ENCODE data around the gene CELF6.

CELF6 gene

DNA sequence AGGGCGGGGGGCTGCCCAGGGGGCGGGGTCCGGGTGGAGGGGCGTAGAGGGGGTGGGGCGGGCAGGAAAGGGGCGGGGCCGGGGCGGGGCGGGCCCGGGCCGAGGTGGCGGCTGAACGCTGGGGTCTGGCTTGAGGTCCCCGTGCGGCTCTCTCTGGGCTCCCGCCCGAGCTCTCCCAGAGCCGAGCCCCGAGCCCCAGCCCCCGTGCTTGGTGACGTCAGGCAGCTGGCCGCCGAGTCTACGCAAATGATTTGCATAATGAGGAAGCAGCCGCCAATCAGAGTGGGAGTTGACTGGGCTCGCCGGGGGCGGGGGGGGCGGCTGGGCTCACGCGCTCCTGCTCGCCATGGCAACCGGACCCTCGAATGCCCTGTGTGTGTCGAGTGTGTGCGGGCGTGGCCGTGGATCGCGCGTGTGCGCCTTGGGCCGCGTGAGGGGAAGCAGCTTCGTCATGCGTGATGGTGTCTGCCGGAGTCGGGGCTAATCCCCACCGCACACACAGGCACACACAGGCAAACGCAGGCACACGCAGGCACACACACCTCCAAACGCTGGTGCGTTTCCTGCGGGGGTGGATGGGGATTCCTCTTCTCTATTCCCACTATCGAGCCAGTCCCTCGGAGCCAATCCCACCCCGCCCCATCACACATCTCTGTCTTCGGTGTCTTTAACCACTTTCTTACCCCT is at the start of gene CELF6:
CELF6 (minus strand) TSS at position 173 of the 687 bp plus-strand sequence. CDS start 283 bp downstream, outside the sequence.
- peak; percentile 25 to 56 for DNase-seq (ENCODE audit: low read depth in 2 of 2)

DNA sequence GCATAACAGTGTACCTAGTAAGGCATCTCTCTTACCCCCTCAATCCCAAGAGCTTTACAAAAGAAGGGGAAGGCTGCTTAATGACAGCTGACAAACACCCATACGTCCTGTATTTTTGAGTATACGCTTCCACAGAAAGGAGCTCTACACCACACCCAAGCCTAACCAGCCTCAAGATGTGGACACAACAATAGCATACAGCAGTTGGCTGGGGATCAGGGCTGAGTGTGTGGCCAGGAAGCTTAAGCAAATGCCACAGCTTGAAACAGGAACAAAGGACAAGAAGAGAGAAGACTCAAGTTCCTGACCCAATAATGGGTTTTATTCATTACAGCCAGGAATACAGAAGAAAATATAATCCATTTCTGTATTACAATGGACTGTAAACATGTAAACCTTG is 48.9 kb upstream of the CELF6 start:
- no peak for DNase-seq (ENCODE audit: low read depth in 2 of 2)

DNA sequence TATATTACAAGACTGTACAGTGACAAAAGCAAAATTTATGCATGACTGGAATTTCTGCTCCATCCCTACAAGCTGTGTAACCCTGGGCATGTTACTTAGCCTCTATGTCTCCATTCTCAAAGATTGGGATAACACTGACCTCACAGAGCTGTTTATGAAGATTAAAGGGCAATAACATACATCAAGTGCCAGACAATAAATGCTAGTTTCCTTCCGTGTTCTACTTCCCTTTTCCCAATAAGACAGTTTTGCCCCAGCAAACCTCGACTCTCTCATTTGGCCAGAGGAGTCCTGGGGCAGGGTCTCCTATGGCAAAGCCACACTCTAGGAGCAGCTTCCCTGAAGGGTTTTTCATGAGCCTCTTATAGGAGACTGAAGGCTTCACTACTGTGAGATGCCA is 48.4 kb upstream of the CELF6 start:
- DNase-seq (ENCODE audit: low read depth in 2 of 2): no peak

DNA sequence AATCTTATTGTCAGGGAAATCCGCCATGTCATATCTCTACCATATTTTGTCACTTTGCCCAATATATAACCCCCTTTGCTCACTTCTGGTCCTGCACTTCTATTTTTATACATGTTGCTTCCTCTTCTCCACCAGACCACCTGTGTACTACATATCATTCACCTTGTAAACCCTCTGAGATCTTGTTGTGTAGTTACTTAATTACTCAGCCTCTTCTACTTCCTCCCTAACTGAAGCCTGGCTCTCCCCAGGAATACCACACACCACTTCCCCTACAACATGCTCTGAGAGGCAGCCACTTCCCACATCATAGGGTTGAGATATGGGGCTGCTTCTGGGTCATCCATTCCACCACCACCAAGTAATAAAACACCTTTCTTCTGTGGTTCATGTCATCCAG is 45.9 kb upstream of the CELF6 start:
- DNase-seq (ENCODE audit: low read depth in 2 of 2): no peak

DNA sequence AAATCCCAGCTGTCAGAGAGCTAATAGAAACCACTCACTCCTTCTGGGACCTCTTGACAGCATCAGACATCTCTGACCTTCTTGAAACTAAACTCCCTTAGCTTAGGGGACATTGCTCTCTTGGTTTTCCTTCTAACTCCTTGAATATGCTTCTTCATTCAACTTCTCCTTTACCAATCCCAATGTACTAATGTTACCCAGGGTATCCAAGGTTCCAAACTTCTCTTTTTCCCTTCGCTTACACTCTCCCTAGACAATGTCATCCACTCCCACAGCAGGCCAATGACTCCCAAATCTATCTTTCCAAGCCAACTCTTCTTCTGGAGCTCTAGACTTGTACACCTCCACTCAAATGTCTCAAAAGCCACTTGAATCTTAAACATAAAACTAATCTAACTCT is 41.2 kb upstream of the CELF6 start:
- DNase-seq (ENCODE audit: low read depth in 2 of 2): no peak

DNA sequence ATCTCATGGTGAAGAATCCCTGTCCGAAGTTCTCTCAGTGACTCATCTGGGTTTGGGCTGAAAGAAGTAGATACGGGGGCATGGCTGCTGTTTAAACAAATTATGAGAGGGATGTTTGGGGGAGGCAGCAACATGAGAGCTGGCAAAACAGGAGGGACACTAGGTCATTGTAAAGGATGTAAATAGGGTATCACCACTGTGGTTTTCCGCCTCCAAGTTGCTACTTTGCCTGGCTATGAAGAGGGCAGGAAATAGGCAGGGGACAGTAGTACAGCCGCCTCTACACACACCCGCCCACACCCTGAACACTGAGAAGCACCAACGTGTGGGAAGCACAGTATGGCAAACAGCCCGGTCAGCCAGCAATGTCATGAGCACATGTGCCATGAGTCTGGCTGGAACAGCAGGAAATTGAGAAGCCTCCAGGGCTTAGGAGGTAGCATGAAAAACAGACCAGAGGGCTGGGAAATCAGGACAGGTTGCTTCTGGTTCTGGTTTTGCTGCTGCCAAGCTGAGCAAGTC is 38.8 kb upstream of the CELF6 start:
- no peak for DNase-seq (ENCODE audit: low read depth in 2 of 2)

DNA sequence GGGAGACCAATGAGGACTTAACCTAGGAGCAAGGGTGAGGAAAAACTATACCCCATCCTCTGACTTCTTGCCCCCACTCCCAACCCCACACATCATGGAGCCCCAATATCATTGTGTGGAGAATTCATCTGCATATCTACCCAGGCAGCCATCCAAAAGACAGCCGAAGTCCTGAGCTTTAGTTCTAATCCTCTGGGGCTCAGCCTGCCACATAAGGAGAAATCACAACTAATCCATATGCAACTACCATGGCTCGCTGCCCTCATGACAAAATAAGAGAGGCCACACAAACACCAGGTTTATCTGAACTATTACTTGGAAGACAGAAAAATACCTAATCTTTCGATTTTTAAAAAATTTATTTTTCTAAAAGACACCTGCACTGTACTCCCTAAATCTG is 38.2 kb upstream of the CELF6 start:
- no peak for DNase-seq (ENCODE audit: low read depth in 2 of 2)

DNA sequence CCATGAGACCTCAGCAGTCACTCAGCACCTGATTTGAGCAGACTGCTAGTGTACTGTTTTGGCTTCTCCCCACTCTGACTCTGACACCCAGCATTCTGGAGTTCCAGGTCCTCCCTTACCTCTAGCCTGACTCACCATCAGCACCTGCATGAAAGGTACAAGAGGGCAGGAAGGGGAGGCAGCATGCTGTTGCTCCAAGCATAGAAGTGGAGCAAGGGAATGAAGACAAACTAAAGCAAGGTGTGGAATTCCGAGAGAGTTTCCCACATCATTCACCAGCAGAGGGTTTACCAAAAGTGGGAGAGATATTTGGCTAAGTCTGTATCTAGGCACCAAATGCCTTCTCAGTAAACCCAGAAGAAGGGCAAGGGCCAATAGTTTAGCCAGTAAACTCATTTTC is 34.5 kb upstream of the CELF6 start:
- DNase-seq (ENCODE audit: low read depth in 2 of 2): no peak

DNA sequence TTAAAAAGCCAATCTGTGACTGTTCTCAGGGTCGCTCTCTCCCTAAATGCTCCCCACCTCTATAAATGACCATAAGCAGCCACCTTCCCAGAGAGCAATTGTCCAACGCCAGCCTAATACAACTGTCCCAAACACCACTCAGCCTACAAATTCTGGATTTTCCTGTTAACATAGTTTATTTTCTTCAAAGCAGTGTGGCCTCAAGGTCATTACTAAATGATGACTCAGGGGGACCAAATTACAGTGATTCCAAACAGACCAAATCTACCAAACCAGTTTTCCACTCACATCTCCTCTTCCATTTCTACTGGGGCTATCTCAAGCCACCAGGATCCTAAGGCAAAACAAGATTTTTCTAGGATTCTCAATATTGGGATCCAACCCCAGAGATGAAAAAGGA is 33.3 kb upstream of the CELF6 start:
- no peak for DNase-seq (ENCODE audit: low read depth in 2 of 2)

DNA sequence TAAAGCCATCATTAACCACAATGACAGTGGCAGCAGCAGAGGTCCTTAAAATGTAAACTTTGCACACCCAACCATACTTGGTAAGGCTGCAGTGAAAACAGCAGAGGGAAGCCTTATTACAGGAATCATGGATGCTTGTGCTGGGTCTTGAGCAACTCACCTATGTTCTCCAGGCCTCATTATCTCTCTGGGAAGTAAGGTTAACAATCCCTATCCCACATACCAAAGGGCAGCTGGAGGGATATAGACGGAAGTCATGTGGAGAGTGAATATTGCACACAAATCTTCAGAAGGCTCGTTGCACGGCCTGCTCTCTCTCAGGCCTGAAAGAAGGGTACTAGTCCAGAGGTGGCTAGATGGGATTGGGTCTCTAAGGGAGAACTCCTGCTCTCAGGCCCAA is 25.8 kb upstream of the CELF6 start:
- DNase-seq (ENCODE audit: low read depth in 2 of 2): no peak

DNA sequence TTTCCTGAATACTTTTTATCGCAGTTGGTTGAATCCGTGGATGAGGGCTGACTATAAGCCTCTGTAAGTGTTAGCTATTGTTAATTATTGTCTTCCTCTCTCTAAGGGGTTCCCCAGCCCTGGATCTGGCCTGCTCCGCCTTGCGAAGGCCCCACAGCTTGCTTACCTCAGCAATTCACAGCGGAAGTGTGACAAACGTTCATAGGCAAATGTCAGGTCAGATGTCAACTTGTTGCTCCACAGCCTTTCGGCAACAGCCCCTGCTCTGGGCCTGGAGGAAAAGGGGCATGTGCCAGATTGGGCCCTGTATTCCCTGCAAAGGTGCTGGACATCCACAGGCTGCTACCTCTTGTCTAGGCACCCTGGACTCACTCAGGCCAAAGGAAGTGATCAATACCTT is 25.3 kb upstream of the CELF6 start:
- no peak for DNase-seq (ENCODE audit: low read depth in 2 of 2)

DNA sequence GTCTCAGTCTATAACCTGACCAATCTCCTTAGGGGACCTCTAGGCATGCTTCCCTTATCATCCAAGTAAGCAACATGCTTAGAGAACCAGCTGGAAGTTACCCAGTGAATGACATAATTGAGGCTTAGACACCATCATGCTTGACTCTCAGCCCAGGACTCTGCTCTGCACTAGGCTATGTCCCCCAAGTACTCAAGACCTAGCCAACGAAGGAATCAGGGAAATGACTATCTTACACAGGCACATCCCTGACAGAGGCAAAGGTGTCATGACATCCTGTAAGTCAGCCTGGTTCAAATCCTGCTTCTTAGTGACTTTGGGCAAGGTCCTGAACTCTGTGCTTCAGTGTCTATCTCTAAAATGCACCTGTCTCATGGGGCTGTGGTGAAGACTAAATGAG is 24.6 kb upstream of the CELF6 start:
- DNase-seq (ENCODE audit: low read depth in 2 of 2): no peak

DNA sequence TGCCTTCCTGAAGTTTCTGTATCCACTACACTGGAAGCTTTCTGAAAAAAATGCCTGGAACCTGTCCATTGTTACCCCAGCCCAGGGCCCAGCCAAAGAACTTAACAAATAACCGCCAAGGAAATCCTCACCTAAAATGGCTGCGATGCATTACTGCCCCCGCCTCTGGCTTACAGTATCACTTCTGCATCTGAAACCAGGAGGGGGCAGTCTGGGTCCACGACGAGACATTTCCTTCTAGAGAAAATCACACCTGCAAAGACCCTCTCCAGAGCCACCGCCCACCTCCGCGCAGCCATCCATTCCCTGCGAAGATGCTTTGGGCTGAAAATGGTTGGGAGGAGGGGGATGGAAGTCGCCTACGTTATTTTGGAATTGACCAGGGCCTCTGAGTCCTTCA is 22.4 kb upstream of the CELF6 start:
- DNase-seq (ENCODE audit: low read depth in 2 of 2): no peak

DNA sequence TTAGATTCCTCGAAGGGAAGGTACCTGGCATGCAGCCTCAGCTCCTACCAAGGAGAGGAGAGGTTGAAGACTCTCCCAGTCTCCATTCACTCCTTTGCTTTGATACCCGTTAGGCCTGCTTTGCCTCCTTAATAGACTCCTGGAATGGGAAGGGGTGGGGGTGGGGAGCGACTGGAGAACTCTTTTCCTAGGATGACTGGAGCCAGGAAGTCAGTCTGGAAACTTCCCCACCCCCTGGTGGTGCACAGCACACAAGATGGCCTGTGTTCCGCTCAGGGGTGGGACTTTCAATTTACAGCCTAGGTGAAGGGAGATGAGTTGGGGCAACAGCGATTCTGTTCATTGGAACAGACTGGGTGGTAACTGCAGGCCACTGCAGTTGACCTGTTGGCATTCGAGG is 21.4 kb upstream of the CELF6 start:
- DNase-seq (ENCODE audit: low read depth in 2 of 2): no peak

DNA sequence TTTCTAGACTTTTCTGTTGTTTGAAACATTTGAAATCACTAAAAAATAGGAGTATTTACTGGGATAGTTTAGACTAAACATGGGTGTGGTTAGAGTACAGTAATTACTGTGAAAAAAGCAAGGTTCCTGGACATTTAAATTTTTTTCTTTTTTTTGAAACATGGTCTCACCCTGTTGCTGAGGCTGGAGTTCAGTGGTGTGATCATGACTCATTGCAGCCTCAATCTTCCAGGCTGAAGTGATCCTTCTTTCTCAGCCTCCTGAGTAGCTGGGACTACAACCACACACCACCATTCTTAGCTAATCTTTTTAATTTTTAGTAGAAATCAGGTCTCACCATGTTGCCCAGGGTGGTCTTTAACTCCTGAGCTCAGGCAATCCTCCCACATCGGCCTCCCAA is 20.4 kb upstream of the CELF6 start:
- no peak for DNase-seq (ENCODE audit: low read depth in 2 of 2)

DNA sequence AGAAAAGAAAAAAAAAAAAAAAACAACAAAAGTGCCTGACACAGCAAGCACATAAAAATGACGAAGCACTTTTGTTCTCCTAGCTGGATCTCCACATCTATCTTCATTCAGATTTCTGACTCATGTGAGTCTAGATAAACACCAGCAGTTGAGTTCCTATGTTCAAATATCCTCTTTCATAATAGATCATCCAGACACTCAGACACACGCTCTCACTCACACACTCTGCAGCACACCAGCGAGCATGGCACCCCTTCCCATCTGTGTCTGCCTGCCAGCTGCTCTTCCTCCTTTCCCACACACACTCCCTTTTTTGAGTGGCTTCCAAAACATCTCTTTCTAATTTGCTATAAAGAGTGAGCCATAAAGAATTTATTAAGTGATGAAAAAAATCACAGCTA is 19.8 kb upstream of the CELF6 start:
- DNase-seq (ENCODE audit: low read depth in 2 of 2): no peak

DNA sequence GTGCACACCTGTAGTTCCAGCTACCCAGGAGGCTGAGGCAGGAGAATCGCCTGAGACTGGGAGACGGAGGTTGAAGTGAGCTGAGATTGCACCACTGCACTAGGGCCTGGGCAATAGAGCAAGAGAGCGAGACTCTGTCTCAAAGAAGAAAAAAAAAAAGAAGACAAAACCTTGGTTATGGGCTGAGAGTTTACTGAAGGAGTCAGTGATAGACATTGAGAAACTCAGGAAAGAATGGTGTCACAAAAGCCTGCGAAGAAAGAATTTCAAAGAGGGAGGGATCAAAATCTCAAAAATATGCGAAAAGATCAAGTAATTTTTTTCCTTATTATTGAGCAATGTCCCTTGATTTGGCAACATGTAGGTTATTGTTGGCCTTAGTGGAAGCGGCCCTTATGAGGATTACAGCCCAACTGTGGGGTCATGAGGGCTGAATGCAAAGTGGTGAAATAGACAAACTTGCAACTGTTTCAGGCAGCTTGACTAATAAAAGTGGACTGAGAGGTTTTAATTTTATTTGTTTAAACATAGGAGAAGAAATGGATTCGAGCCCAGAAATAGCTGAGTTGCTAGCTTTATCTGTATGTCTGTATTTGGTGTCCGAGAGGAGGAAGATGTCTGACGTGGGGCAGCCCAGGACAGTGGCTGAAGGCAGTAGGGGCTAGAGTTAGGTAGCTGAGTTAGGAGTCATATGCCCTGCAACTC is 18.8 kb upstream of the CELF6 start:
- DNase-seq (ENCODE audit: low read depth in 2 of 2): no peak

DNA sequence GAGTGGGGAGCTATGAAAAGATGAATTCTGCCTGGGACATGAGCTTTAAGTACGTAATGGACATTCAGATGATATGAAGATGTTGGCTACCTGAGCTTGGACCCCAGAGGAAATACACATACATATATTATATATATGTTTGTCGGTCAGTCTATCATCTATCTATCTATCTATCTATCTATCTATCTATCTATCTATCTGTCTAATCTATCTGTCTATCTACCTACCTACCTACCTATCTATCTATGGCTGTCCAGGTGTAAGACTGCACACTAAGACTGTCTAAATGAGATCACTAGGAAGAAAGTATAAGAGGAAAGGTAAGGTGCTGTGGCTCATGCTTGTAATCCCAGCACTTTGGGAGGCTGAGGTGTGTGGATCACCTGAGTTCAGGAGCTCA is 18.2 kb upstream of the CELF6 start:
- no peak for DNase-seq (ENCODE audit: low read depth in 2 of 2)

DNA sequence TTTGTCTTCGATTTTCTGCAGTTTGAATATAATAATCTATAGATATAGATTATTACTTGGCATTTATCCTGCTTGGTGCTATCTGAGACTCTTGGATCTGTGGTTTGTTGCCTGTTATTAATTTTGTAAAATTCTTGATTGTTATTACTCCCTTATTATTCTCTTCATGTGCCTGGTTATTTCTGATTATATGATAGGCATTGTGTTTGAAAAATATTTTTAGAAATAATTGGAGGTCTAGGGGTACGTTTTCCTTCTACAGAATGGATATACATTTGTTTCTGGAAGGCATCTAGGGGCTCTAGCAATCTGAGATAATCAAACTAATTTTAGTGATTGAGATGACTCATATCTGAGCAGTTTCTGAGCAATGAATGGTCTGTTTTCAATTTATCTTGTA is 14.9 kb upstream of the CELF6 start:
- no peak for DNase-seq (ENCODE audit: low read depth in 2 of 2)

DNA sequence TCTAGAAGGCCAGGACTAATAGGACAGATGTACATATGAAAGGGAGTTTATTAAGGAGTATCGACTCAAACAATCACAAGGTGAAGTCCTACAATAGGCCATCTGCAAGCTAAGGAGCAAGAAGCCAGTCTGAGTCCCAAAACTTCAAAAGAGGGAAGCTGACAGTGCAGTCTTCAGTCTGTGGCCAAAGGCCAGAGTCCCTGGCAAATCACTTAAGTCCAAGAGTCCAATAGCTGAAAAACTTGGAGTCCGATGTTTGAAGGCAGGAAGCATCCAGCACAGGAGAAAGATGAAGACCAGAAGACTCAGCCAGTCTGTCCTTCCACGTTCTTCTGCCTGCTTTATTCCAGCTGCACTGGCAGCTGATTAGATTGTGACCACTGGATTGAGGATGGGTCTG is 11.1 kb upstream of the CELF6 start:
- no peak for DNase-seq (ENCODE audit: low read depth in 2 of 2)

DNA sequence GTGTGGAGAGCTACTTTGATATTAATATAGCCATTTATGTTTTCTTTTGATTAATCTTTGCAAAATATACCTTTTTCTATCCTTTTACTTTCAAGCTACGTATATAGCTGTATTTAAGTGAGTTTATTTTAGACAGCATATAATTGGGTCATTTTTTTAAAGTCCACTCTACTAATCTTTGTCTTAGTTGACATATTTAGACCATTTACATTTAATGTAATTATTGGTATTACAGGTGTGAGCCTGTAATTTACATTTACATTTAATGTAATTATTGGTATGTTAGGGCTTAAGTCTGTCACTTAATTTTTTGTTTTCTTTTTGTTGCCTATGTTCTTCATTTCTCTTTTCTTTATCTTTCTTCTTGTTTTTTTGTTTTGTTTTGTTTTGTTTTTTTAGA is 3.8 kb upstream of the CELF6 start:
- DNase-seq (ENCODE audit: low read depth in 2 of 2): no peak

DNA sequence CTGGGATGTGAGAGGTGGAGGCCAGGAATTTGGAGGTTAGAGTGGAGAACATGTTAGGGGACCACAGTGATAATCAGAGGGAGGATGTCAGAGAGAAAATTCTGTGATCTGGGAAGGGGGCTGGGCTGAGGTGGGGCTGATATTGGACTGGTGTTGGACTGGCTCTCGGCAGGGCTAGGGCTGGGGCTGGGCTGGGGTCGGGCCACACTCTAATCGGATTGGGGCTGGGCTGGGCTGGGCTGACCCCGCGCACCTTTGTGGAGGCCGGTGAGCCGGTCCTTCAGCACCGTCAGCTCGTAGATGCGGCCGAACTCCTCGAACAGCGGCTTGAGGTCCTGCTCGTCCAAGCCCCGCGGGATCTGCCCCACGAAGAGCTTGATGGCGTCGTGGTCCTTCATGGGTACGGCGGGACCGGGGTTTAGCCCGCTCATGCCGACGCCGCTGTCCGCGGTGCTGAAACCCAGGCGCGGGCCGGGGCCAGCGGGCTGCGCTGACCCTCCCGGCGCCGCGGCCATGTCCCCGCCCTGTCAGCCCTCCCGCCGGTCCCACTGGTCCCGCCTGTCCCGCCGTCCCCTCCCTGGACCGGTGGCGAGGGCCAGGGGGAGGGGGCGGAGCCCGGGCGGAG is 485 bp downstream of the CELF6 start:
- no peak for DNase-seq (ENCODE audit: low read depth in 2 of 2)

DNA sequence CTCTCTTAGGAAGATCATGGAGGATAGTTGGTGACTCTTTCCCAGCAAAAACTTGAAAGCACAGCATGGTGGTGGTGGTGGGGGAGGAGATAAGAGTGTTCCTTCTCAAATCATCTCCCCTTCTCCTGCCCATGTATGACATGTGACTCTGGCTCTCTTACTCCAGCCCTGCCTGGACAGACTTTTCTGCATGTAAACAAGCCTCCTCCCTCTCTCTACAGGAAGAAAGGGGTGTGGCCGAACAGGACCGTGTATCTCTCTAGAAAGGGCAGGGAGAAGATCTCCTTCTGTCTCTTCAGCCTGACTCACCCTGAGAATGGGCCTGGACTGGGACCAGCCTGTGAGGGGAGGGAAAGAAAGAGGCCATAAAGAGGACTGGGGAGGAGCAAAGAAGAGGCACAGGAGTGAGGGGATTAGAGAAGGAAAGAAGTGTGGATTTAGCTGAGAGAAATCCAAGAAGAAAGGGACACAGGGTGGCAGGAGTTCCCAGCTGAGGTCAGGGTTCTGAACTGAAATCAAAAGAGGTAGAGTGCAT is 1.5 kb downstream of the CELF6 start:
- DNase-seq (ENCODE audit: low read depth in 2 of 2): no peak

Measured in stimulated activated CD4-positive, alpha-beta T cell treated with anti-CD3 and anti-CD28 coated beads, Interleukin-12 subunit alpha, Interleukin-12 subunit beta, amount 100 ng/mL, for 24 hours (primary cell).